GM21367 (cell line): ENCODE measurements around the gene GABBR2.
"Not testable (repeated sequence)": the region's sequence is repeated elsewhere in the genome, so short reads cannot be mapped to it uniquely, and the experiment has no call there.

Experiments used
- ATAC-seq: cut with Tn5 transposase; IDR thresholded peaks from one replicate; pipeline ENCODE4 v1.9.1; 2021; ENCODE audit not compliant: unreplicated experiment

Gene GABBR2

DNA sequence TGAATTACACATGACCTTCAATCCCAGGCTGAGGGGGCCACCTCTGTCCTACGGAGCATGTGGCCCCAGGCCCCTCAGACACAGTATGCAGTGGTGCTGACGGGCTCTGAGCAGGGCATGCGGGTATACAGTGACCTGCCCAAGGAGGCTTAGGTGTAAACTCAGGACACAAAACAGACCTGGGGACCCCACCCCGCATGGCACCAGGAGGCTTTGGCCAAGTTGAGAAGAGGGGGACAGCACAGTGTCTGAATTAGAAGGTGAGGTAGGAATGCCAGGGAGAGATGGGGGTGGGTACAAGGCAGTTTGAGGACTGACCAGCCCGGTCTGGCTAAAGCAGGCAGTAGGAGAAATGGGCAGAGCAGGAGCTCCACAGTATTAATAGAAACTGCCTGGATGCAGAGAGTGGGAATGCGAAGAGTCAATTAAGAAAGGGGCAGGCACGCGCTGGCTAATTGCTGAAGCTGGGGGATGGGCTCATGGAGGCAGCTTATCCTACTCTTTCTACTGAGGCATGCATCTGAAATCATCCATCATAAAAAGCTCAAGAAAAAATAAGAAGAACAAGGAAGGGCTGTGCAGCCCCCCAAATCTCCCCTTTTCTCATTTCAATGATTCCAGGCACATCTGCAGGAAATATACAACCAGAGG is 109.0 kb downstream of the GABBR2 start:
- ATAC-seq: no peak

DNA sequence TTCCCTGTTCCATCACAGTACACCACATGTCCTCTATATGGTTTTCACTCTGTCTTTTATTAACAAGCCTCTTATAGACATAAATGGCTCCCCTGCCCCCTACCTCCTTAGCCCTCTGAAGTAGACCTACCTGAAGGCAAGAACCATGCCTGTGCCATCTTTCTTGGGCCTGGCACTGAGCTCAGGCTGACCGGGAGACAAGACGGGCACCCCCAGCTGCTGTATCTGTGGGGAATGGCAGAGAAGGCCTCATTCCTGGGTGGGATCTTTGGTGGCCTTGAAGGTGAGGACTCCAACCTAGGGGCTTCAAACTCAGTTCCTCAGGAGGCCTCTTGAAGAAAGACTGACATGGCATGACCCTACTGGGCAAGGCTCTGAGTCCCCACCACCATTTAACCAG is 109.9 kb downstream of the GABBR2 start:
- no peak for ATAC-seq

GRCh38 chr9:98597236-98597771 is 111.4 kb downstream of the GABBR2 start:
- no peak for ATAC-seq

DNA sequence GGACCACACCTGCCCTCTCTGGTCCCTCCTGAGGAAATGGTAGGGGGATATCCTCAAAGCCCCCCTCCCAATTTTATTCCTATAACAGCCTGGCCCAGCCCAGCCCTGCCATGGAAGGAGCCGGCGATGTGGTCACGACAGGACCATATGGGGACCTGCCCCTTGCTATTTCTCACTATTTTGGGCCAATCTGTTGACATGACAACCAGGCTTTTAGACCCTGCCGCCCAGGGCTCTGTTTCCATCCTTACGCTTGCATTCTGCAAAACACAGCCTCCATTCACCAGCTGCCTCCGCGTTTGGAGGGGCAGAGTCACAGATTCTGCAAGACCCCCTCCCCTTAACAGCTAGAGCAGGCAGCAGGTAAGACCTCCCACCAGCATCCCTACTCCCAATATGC is 112.2 kb downstream of the GABBR2 start:
- no peak for ATAC-seq

DNA sequence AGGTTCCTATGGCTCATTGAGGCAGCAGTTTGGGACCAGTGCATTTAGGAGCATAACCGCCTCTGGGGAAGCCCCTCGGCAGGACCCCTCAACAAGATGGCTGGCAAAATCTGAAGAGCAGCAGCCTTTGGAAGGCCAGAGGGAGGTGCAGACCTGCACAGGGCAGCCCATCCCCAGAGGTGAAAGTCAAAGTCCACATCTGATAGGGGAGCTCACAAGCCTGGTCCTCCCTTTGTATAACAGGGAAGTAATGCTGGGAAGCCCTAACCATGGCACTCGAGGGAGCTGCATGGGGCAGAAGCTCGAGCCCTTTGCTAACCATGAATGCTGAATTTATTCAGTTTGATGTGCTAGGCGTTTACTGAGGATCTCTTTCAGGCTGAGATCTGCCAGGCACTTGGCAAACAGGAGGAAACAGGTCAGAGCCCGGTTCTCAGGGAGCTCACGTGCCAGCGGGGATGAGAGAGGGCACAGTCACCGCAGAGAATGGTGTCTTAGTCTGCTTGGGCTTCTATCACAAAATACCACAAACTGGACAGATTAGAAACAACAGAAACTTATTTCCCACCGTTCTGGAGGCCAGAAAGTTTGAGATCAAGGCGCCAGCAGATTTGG is 114.1 kb downstream of the GABBR2 start:
- ATAC-seq: no peak

DNA sequence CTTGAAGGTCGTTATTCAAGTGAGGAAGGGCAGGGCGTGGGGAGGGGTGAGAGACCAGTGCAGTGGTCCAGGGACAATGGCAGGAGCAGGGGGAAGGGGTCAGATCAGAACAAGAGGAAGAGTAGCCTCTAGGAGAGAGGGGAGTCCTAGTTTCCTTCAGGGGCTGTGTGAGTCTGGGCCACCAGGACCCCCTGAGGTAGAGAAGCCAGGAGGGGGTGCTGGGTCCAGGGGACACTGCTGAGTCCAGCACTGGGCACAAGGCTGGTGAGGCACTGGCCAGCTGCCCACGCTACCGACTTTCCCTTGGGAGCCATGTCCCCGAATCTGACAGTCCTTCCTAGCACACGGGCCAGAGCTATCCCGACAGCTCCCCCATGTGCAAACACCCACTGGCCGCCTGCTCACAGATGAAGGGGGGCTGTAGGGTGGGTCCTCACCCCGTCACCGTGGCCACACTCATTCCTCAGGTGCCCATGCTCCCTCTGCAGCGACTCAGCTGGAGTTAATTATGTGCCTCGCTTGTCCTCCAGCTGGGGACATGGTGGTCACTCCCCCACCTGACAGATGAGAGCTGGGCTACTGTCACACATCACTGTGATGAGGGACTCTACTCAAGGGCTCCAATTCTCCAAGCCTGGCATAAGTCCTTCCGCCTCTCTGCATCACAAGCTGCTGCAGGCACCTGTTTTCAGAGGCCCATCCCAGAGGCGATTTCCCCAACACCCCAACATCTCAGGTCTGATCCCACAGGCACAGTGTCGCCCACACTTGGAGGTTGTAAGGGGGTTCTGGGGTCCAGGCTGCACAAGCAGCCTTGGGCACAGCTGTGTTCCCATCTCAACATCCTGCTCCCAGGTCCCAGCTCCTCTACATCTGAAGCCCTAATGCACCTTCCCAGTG is 115.1 kb downstream of the GABBR2 start:
- ATAC-seq: no peak

DNA sequence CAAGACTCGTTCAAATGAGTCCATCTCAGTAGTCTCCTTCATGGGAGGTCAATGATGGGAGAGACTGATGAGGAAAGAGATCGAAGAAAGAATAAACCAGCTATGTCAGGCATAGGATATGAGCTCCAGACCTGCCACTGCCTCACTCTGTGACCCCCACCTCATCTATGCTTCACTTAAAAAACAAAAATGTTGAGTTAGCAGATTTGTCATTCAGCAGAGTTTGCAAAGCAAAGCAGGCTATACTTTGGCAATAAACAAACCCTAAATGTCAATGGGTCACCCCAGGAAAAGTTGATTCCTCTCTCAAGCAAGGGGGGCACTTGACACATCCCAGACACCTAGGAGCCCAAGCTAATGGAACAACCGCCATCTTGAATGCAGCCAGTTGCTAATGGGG is 117.0 kb downstream of the GABBR2 start:
- no peak for ATAC-seq

DNA sequence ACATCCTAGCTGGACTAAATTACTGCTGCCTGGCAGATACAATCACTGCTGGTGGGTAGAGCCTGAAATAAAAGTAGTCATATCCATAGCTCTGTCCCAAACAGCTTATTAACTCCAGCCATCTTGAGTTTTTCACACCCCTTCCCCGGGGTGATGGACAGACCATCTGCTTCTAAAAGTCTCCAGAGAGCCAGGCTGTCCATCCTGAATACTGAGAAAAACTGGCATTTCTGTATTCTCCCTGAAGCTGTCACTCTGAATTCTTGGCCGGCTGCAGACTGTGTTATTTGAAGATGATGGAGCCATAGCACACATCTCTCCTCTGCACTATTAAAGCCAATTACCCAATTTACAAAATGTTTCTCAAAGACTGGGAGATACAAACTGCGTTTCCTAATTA is 118.6 kb downstream of the GABBR2 start:
- ATAC-seq: no peak

GRCh38 chr9:98589102-98589501 is 119.6 kb downstream of the GABBR2 start:
- ATAC-seq: no peak

DNA sequence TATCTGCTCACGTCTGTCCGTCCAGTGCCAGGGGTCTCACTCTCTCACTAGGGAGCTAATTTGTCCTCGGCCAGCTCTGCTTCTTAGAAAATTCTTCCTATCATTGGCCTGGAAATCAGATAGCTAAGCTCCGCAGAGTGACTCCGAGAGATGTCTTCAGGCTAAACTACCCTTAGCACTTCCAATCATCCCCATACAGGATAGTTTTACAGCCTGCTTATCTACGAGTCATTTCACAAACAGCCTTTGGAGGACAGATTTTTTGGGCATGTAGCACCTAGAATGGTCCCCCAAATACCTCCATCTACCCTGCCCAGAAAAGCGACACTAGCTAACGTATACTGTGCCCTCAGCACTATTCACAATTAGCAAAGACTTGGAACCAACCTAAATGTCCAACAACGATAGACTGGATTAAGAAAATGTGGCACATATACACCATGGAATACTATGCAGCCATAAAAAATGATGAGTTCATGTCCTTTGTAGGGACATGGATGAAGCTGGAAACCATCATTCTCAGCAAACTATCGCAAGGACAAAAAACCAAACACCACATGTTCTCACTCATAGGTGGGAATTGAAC is 123.8 kb downstream of the GABBR2 start:
- not testable (repeated sequence) for ATAC-seq

GRCh38 chr9:98584059-98584458 is 124.7 kb downstream of the GABBR2 start:
- ATAC-seq: no peak

GRCh38 chr9:98583417-98583816 is 125.3 kb downstream of the GABBR2 start:
- ATAC-seq: no peak

GRCh38 chr9:98580956-98581355 is 127.8 kb downstream of the GABBR2 start:
- no peak for ATAC-seq

DNA sequence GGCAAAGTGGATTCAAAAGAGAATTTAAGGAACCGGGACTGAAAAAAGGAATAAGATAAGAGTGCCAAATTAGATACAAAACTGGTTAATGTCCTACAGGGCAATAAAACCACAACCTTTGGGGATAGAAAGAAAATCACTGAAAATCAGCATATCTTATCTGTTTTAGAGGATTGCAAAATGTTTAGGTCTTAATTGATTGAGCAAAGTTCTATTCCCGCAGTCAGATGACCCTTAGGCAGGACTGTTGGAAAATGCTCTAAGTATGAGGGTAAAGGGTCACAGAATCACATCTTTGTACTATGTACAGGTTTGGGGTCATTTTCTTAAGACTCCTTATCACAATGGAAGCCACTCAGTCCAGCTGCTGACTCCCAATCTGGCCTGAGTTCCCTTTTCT is 129.0 kb downstream of the GABBR2 start:
- no peak for ATAC-seq

GRCh38 chr9:98577446-98577845 is 131.3 kb downstream of the GABBR2 start:
- ATAC-seq: no peak

DNA sequence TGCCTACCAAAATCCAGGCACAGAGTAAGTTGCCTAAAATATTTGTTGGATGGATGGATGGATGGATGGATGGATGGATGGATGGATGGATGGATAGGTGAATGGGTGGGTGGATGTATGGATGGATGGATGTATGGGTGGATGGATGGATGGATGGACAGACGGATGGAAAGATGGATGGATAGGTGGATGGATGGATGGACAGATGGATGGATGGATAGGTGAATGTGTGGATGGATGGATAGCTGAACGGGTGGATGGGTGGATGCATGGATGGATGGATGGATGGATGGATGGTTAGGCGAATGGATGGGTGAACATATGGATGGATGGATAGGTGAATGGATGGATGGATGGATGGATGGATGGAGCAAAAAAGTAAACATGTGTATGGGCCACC is 131.9 kb downstream of the GABBR2 start:
- ATAC-seq: no peak

DNA sequence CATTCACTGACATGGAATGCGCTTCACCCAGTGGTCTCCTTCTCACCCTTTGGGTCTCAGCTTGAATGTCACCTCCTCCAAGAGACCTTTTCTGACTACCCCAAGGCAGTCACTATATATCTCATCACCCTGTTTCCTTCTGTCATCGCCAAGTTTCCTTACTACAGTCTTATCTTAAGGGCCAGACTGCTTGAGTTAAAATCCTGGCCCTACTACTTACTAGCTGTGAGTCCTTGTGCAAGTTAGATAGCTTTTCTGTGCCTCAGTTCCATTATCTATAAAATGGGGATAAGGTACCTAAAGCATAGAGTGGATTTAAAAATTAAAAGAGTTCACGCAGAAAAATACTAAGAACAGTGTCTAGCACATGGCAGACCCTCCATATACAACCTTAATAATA is 132.4 kb downstream of the GABBR2 start:
- no peak for ATAC-seq

- peak; percentile 83 for ATAC-seq
Observed at GRCh38 chr9:98575379-98576346, 133.1 kb downstream of the GABBR2 start.

DNA sequence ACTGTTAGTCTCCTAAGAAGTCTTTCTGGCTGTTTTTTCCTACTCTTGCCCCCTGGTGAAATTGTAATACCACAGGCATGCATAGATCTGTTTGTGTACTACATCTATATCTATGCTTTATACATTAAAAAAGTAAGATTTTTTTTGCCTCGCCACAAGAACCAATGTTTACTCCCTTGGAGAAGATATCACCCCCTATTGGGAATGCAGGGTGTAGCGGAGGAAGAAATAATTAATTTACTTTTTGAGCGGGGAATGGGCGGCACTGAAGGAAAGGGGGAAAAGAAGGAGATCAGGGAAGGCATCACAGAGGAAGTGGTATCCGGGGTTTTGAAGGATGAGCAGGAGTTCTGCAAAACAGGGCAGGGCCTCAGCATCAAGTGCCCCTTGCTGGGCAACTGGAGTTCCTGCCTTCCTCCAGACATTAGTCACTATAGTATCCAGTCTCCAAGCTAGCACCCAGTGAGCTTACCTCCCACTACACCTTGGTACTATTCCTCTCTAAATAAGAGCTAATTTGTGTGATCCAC is 134.9 kb downstream of the GABBR2 start:
- no peak for ATAC-seq

GRCh38 chr9:98572796-98573195 is 135.9 kb downstream of the GABBR2 start:
- no peak for ATAC-seq
